Bone marrow (tissue), 2 donors: ENCODE measurements around the gene MXRA7.
A peak's percentile ranks its signal among the peaks of the same experiment; 100 is the strongest.
"Not testable (repeated sequence)": the region's sequence is repeated elsewhere in the genome, so short reads cannot be mapped to it uniquely, and the experiment has no call there.

Source experiments
- DNase-seq, 2 donors: peaks; one replicate each; lab custom pipeline; 2025; lab: John Stamatoyannopoulos, UW

MXRA7 gene, protein sequence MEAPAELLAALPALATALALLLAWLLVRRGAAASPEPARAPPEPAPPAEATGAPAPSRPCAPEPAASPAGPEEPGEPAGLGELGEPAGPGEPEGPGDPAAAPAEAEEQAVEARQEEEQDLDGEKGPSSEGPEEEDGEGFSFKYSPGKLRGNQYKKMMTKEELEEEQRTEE

DNA sequence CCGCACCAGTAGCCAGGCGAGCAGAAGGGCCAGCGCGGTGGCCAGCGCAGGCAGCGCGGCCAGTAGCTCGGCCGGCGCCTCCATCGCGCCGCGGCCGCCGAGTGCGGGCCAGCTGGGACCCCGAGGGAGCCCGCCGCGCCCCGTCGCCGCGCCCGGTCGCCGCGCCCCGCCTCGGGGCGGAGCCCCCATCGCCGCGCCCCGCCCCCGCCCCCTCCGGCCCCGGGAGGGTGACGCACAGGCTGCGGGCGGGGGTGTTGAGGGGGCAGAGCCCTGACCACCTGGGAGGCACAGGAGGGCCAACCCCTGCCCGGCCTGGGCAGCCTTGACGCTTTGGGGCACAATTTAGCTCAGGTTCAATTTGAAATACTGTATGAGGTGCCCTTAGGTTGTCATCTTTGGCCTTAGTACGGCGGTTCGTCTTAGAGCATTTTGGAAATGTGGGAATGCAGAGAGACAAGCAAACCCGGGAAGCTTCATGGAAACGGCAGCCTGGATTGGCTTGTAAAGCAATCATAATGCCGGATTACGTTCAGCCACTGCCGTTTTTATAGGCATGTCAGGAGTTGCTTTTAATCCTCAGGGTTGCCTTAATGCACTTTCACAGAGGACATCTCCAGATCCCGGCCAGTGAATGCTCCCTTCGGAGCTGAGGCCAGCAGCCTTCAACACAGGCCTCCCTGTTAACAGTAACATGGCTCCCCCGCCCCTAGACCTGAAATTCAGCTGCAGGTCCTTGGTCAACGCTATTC is at the start of gene MXRA7:
MXRA7 (minus strand) TSS at position 103 of the 749 bp plus-strand sequence; CDS start at position 84, 19 bp downstream.
- DNase-seq: peak in 1 of 2 donors; percentile 19

DNA sequence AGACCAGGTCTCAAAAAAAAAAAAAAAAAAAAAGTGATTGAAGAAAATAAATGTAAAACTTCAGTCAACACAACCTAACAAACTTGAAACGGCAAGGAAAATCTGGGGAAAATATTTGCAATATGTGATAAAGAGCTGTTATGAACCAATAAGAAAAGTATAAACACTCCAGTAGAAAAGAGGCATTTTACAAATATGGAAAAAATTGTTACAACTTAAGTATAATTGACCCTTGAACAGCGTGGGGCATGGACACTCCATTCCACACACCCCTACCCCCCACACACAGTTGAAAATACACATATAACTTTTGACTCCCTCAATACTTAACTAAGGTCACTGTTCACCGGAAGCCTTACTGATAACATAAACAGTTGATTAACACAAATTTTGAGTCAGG is 47.8 kb upstream of the MXRA7 start:
- DNase-seq: no peak

DNA sequence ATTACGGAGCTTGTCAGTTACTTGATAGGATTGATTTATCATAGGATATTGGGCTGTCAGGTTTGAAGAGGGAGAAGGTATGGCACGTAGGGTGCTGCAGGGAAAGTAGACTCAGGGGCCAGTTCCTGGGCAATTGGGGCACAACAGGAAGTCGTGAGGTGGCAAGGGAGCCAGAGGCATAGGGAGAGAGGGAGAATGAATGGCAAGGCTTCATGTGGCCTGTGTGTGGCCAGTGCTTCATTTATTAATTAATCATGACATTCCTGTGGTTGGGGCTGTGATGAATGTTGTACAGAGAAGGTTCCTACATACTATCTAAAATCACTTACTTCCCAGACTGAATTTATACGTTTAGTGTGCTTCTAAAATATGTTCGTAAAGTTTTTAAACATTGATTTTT is 46.5 kb upstream of the MXRA7 start:
- no peak for DNase-seq

DNA sequence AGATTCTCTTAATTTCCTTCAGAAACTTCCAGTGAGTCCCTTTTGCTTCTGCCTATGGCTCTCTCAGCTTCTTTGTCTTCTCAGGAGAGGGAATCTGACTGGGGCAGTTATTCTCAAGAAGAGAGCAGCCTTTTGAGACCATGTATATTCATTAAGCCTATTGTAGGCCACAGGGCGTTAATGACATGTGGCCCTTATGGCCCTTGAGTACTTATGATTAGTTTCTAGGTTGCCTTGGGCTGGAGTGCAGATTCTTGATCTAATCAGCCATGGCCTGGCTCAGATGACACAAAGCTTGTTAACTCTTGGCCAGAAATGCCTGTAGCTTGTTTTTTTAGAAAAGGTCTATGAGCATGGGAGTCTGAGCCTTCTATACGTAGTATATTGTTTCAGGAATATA is 44.5 kb upstream of the MXRA7 start:
- DNase-seq: no peak

DNA sequence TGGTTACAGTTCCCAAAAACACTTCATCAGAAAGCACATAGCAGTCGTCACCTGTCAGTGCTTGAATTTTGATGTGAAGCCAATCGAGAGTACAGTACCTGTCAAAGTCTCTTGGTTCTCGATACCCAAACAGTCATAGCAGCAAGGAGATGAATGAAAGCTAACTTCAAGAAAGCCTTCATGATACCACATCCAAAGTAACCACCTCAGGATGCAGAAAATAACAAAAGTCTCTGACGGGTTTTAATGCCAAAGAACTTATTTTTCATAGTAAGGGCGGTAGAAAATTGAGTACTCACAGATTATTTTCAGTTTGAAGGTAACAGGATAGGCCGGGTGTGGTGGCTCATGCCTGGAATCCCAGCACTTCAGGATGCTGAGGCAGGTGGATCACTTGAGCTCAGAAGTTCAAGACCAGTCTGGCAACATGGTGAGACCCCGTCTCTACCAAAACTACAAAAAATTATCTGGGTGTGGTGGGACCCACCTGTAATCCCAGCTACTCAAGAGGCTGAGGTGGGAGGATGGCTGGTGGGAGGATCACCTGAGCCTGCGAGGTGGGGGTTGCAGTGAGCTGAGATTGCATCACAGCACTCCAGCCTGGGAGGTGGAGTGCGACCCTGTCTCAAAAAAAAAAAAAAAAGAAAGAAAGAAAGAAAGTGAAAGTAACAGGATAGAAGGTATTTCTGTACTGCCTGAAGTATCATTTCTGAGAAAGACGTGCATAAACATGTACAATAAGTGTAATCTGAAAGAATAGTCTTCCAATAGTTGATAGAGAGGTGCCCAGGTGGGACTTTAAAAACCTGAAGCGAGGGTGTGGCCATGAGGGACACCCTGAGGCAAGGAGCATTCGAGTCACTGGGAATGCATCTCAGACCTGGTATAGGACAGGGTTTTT is 42.5 kb upstream of the MXRA7 start:
- no peak for DNase-seq

DNA sequence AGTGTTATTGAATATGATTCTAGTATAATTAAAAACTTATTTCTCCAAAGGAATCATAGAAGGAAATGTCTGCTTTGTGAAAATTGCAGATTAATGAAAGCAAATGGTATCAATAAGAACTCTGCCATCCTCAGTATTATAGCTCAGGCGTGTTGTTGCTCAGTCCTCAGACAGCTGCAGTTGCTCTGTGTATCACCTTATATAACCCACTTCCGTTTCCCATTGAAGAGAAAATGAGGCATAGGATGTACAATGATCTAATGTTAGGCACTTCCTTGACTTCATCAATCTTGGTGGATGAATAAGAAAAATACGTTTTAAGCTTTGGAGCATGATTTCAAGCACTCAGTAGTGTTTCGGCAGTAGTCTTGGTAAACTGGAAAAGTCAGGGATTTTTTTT is 41.2 kb upstream of the MXRA7 start:
- DNase-seq: no peak

DNA sequence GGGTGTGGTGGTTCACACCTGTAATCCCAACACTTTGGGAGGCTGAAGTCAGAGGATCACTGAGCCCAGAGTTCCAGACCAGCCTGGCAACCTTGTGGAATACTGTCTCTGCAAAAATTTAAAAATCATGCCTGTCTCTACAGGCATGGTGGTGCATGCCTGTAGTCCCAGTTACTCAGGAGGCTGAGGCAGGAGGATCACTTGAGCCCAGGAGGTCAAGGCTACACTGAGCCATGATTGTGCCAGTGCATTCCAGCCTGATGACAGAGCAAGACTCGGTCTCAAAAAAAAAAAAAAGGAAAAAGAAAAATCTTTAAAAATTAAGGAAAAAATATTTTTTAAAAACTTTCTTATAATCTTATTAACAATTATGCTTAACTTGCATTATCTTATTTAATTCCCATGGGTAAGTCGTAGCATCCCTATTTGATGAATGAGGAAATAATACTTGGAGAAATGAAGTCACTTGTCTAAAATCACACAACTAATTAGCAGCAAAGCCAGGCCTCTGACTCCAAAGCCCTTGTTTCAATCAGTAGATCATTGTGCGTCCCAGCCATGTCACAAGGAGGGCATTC is 40.7 kb upstream of the MXRA7 start:
- DNase-seq: no peak

DNA sequence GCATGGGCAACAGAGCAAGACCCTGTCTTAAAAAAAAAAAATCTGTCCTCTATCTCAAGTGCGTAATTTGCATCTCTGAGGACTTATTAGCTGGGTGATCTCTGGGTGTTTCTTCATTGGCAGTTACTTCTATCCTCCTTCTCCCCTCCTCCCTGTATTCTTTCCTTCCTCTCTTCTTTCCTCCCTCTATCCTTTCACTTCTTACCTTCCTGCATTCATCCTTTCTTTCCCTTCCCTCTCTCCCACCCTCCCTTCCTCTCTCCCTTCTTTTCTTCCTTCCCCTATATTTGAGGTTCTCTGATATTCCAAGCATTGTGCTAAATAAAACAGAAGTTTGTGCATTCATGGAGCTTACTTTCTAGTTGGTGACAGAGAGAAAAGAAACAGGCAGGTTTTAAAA is 37.9 kb upstream of the MXRA7 start:
- no peak for DNase-seq

DNA sequence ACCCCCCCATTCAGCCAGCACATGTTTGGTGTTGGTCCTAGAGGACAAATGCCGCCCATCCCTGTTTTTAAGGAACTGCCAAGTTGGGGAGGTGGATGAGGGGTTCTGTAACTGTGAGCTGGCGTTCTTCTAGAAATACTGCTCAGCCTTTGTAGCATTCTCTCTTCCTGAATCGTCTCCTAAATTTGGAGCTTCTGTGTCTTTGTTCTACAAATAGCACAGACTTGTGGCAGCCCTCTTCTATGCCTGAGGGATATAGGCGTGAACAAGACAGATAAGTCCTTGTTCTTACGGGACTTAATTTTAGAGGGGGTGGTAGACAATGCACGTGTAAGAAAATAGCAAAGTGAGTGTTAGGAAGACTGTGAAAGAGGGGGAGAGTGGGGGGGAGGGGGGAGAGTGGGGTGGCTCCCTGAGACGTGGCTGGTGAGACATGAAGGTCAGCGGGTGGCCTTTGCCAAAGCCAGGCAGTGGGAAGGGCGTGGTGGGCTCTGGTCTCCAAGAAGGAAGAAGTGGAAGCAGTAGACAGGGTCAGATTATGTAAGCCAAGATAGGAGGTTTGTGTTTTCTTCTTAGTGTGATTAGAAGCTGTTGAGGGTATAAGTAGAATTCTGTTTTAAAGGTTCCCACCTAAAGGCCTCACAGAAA is 37.1 kb upstream of the MXRA7 start:
- DNase-seq: no peak

DNA sequence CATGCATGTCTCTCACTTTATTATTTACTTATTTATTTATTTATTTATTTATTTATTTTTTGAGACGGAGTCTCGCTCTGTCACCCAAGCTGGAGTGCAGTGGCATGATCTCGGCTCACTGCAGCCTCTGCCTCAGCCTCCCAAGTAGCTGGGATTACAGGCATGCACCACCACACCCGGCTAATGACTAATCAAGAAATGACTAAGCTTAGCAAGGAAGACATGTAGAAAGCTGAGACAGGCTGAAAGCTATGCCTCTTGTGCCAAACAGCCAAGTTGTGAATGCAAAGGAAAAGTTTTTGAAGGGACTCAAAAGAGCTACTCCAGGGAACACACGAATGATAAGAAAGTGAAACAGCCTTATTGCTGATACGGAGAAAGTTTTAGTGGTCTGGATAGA is 35.0 kb upstream of the MXRA7 start:
- DNase-seq: not testable (repeated sequence)

DNA sequence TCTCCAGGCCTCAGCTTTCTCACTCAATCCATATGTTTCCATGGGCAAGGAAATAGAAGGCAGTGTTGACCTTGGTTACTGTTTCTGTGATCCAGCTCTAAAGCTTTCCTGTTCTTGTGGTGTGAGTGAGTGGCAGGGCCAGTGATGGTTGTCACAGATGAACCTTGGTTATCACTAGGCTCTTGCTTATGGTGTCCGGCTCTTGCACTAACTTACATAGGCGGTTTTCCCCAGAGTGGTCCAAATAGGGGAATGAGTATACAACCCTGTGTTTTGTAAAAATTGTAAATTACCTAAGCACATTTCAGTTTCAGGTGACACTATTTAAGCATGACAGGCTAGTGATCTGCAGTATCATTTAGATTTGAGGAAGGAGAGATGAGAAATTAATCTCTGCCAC is 34.0 kb upstream of the MXRA7 start:
- no peak for DNase-seq

DNA sequence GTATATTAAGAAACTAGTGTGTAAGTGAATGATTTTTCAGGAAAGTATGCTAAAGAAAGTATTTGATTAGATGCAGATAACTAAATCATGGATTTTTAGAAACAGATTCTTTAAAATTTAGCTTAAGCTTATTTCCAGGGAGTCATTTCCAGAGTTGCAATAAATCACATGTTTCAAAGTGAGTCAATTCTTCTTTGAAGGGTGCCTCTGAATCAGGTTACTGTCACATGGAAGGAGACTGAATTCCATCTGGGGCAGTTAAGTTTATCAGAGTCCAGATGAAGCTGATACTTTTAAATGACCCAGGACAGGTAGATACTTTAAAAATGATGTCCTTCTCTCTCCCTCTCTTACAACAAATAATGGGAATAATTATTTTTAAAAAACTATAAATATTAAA is 32.2 kb upstream of the MXRA7 start:
- DNase-seq: no peak

DNA sequence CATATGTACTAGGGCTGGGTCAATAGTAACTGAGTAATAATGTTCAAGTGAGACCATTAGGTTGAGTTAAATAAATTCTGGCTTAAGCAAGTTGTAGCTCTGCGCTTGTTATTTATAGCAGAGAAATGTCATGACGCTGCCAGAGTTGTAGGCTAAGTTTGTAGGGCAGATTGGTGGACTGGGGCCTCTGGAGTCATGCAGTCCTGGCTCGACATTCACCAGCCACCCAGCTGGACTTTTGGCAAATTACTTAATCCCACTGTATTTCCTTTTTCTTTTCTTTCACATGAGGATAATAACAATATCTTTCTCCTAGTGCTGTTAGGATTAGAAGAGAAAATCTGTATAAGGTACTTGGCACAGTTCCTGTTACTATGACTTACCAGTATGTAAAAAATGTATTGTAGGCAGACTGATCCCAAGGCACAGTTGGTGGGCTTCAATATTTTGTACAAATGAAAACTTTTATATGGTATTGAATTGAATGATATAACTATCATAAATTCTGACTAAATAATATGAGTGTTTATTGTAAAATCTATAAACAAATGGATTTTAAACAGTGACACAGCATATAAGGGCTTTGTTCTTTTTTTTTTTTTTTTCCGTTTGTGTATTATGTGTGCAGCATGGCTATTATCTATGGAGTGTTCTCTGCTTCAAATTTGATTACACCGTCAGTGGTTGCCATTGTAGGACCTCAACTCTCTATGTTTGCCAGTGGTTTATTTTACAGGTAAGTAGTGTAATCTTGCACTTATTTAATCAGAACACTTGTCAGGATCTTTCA is 29.8 kb upstream of the MXRA7 start:
- DNase-seq: no peak

DNA sequence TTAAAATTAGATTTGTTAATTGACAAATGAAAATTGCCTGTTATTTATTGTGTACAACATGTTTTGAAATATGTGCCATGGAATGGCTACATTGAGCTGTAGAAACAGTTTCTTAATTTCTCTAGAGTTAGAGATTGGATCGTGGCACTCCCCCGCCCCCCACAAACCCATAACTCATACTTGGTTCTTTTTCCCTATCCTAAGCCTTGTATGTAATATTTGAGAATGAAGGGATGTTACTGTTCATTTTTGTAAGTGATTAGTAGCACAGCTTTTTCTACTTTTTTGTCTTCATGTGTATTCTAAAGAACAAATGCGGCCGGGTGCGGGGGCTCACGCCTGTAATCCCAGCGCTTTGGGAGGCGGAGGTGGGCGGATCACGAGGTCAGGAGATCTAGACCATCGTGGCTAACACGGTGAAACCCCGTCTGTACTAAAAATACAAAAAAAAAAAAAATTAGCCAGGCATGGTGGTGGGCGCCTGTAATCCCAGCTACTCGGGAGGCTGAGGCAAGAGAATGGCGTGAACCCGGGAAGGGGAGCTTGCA is 28.9 kb upstream of the MXRA7 start:
- DNase-seq: not testable (repeated sequence)

DNA sequence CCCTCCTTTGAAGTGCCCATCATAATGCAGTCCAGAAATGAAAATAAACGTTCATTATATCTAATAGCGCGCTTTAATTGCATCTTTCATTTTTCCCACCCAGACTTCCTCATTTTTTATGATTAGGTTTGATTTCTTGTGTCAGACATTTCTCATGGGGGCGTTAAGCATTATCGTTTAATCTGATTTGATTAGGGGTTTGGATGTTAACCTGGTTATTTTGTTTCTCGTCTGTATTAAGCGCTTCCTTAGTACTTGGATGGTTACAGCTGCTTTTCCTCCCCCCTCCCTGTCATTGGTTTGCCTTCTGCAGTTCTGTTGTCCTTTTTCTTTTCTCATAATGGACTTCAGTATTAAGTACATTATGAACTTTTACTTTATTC is 27.7 kb upstream of the MXRA7 start:
- no peak for DNase-seq

DNA sequence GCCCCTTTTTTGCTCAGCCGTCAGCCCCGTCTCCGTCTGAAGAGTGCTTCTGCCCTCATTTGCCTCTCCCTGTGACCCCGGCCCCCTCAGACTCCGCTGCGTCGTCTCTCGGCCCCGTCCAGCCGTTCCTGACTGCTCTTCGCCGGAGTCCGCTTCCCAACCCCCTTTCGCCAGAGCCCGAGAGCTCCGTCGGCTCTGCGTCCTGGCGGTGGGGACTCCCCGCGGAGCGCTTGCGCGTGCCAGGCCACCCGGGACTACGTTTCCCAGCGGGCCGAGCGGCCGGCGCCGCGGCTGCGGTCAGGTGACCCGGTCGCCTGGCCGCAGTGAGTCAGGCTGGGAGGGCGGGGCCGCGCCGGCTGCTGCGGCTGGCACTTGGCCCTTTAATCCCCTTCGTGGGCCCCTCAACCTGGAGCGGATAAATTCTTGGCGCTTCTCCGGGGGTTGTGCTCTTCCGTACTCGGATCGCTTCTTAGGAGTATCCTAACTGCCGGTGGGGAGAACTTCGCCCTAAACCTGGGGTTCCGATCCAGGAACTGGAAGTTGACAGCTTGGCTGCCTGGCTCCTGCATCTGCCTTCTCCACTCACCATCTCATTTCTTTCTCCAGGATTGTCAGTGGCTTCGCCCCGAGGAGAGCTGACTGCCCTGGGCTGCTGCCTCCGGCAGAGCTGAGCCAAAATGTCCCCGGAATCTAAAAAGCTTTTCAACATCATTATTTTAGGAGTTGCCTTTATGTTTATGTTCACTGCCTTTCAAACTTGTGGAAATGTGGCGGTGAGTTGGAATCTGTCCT is 27.1 kb upstream of the MXRA7 start, which contains the start of gene MFSD11:
MFSD11 (plus strand) TSS at position 444 of the 792 bp plus-strand sequence; CDS start at position 678, 234 bp downstream.
- peak; percentile 83 to 99 for DNase-seq

DNA sequence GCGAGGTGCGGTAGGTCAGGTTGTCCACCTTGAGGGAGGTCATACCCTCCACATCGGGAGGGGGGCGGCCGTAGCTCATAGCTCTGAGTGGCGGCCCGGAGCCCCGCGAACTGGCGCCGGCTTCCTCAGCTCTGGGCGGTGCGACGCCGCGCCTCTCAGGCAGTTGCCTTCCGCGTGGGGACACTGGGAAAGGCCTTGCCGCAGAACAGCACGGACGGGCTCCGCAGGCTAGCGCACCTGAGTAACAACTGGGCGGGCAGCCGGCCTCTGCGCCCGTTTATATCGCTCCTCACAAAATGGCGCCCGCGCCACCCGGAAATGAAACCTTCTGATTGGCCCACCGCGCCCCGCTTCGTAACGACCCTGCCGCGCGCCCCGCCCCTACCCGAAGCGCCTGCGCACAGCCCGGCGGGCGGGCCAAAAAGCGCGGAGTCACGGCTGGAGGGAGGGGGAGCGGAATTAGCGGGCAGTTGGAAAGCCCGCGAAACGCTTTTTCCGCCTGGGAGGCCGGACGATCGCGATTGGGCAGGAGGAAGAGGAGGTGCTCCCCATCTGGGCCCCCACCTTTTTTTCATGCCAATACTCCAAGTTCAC is 26.4 kb upstream of the MXRA7 start, which contains the start of gene SRSF2:
SRSF2 (minus strand) TSS at position 250 of the 594 bp plus-strand sequence; CDS start at position 79, 171 bp downstream.
- peak; percentile 99 to 100 for DNase-seq

DNA sequence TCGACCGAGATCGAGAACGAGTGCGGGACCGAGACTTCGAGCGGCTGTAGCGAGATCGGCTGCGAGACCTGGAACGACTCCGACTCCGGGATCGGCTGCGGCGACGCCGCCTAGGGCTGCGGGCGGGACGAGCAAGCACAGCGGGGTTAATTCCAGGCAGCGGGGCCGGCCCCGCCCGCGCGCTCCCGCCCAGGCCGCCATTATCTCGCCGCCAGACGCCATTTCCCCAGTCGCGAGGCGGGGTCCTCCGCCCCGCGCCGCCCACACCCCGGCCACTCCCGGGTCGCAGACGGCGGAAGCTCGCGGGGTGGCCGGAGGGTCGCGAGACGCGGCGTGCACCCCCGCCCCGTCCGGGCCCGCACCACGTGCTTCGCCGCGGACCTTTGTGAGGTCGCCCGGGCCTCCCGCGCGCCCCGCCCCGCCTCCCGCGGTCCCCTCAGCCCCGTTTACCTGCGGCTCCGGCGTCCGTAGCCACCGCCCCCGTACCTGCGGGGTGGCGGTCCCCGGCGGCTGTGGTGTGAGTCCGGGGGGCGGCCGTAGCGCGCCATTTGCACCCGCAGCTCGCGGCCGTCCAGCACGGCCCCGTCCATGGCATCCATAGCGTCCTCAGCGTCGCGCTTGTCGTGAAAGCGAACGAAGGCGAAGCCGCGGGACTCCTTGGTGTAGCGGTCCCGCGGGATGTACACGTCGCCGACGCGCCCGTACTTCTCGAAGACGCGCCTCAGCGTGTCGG is 25.8 kb upstream of the MXRA7 start:
- DNase-seq: peak; percentile 14 to 56
